ENCODE results near the gene USP48.

Gene USP48

GRCh38 chr1:21629971-21630370 is 153.0 kb downstream of the USP48 start:
- TF ChIP-seq TEAD4 (IDR thresholded peaks at IDR 0.05) (no peak), FOXM1 (IDR thresholded peaks at IDR 0.05; ENCODE audit: borderline replicate concordance, low read depth) (no peak), ZBTB7A (IDR thresholded peaks at IDR 0.05; ENCODE audit: low read depth) (no peak), CREB1 (IDR thresholded peaks at IDR 0.05; ENCODE audit: low read depth) (no peak), EP300 (IDR thresholded peaks at IDR 0.05; ENCODE audit: borderline replicate concordance) (no peak), YY1 (IDR thresholded peaks at IDR 0.05; ENCODE audit: low read depth) (no peak), NFIC (IDR thresholded peaks at IDR 0.05) (no peak), TAF1 (IDR thresholded peaks at IDR 0.05; ENCODE audit: low read depth) (no peak), USF1 (IDR thresholded peaks at IDR 0.05) (no peak), CEBPB (IDR thresholded peaks at IDR 0.05) (no peak), RAD21 (IDR thresholded peaks at IDR 0.05; ENCODE audit: low read depth) (no peak), EGR1 (IDR thresholded peaks at IDR 0.05) (no peak), TCF12 (IDR thresholded peaks at IDR 0.05; ENCODE audit: low read depth) (no peak)
- TF ChIP-seq, protein P1, sequence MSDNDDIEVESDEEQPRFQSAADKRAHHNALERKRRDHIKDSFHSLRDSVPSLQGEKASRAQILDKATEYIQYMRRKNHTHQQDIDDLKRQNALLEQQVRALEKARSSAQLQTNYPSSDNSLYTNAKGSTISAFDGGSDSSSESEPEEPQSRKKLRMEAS (IDR thresholded peaks at IDR 0.05), result no peak
- TF ChIP-seq, protein P2, sequence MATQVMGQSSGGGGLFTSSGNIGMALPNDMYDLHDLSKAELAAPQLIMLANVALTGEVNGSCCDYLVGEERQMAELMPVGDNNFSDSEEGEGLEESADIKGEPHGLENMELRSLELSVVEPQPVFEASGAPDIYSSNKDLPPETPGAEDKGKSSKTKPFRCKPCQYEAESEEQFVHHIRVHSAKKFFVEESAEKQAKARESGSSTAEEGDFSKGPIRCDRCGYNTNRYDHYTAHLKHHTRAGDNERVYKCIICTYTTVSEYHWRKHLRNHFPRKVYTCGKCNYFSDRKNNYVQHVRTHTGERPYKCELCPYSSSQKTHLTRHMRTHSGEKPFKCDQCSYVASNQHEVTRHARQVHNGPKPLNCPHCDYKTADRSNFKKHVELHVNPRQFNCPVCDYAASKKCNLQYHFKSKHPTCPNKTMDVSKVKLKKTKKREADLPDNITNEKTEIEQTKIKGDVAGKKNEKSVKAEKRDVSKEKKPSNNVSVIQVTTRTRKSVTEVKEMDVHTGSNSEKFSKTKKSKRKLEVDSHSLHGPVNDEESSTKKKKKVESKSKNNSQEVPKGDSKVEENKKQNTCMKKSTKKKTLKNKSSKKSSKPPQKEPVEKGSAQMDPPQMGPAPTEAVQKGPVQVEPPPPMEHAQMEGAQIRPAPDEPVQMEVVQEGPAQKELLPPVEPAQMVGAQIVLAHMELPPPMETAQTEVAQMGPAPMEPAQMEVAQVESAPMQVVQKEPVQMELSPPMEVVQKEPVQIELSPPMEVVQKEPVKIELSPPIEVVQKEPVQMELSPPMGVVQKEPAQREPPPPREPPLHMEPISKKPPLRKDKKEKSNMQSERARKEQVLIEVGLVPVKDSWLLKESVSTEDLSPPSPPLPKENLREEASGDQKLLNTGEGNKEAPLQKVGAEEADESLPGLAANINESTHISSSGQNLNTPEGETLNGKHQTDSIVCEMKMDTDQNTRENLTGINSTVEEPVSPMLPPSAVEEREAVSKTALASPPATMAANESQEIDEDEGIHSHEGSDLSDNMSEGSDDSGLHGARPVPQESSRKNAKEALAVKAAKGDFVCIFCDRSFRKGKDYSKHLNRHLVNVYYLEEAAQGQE (IDR thresholded peaks at IDR 0.05; ENCODE audit: low read depth), result no peak

GRCh38 chr1:21628798-21629393 is 154.1 kb downstream of the USP48 start:
- TF ChIP-seq RAD21 (IDR thresholded peaks at IDR 0.05; ENCODE audit: low read depth) (no peak), EP300 (IDR thresholded peaks at IDR 0.05; ENCODE audit: borderline replicate concordance) (no peak), TCF12 (IDR thresholded peaks at IDR 0.05; ENCODE audit: low read depth) (no peak), NFIC (IDR thresholded peaks at IDR 0.05) (no peak), FOXM1 (IDR thresholded peaks at IDR 0.05; ENCODE audit: borderline replicate concordance, low read depth) (no peak), TAF1 (IDR thresholded peaks at IDR 0.05; ENCODE audit: low read depth) (no peak), EGR1 (IDR thresholded peaks at IDR 0.05) (no peak), YY1 (IDR thresholded peaks at IDR 0.05; ENCODE audit: low read depth) (no peak), CREB1 (IDR thresholded peaks at IDR 0.05; ENCODE audit: low read depth) (no peak), ZBTB7A (IDR thresholded peaks at IDR 0.05; ENCODE audit: low read depth) (no peak)
- TF ChIP-seq, protein P1 (IDR thresholded peaks at IDR 0.05), result no peak

Data from Ishikawa (cell line).